H1 (cell line): ENCODE data around the gene GPR65. TPM values are rescaled to one million over a fixed set of nuclear protein-coding genes. Genes with fewer than 3 reads are reported as not detected.

Source experiments
- KDM4A ChIP-seq: IDR thresholded peaks from one replicate; pipeline ENCODE4 v1.7.1; 2012; ENCODE audit warnings: low read depth, mild to moderate bottlenecking, moderate library complexity, low read length, inconsistent platforms; ENCODE audit not compliant: severe bottlenecking
- TAF1 ChIP-seq: IDR thresholded peaks from 2 replicates; pipeline ENCODE4 v1.6.1; 2011; ENCODE audit warnings: mild to moderate bottlenecking, low read depth, low read length
- TCF12 ChIP-seq: IDR thresholded peaks from 2 replicates; pipeline ENCODE4 v1.6.1; 2011; ENCODE audit warnings: low read depth, mild to moderate bottlenecking, low read length
- polyA plus RNA-seq, 7 experiments: library from polyadenylated mRNA; depleted of rRNA in 3 of 7; stranded (reverse) in 5 of 7; unstranded in 2 of 7; fragments of >200 nt in 5 of 7; fragments of 200-250 nt in 2 of 7; gene quantifications; 1 replicate in 5 of 7; 2 replicates in 1 of 7; 4 replicates in 1 of 7; pipeline versions ENCODE4 v1.2.1 to v1.2.3, GENCODE V29; 2011 to 2013; ENCODE audit warnings: missing spikeins in 2 of 7, mixed read lengths in 2 of 7
- total RNA-seq: library from RNA; stranded (reverse); fragmentation: NEBNext Ultra II Directional; extraction: Animal tissue kit (Norgen Biotek cat#: 25700); gene quantifications from 2 replicates; pipeline ENCODE4 v1.2.1, GENCODE V29; 2021
- TF ChIP-seq, protein P1 (sequence below): fragments of 300-600 bp; sonication (generic); IDR thresholded peaks from 2 replicates; pipeline ENCODE4 v1.7.1; 2012; ENCODE audit warnings: low read length, moderate library complexity, mild to moderate bottlenecking, inconsistent platforms; ENCODE audit not compliant: insufficient replicate concordance

GPR65 gene
- total and polyA plus RNA-seq, 2 of the 8 experiments (the other 6 are each of a cell fraction or from before 2014, with no cell fraction given) = not detected

DNA sequence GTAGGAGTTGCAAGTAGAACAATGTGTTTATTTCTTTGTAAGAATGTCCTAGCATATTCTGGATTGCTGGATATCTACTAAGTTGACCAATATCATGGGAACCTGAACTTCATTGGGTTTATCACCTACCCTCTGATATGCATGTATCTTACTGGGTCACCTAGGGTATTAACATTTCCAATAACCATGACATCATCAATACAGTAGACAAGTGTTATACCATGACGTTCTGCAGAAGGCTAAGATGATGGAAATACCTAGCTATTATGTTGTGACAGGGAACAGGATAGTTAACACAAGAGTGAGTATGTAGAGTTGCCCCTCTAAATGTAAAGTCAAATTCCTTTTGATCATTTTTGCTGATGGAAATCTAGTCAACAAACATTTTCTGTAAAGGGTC is 26.0 kb downstream of the GPR65 start (continued):
- TF ChIP-seq, protein P1, sequence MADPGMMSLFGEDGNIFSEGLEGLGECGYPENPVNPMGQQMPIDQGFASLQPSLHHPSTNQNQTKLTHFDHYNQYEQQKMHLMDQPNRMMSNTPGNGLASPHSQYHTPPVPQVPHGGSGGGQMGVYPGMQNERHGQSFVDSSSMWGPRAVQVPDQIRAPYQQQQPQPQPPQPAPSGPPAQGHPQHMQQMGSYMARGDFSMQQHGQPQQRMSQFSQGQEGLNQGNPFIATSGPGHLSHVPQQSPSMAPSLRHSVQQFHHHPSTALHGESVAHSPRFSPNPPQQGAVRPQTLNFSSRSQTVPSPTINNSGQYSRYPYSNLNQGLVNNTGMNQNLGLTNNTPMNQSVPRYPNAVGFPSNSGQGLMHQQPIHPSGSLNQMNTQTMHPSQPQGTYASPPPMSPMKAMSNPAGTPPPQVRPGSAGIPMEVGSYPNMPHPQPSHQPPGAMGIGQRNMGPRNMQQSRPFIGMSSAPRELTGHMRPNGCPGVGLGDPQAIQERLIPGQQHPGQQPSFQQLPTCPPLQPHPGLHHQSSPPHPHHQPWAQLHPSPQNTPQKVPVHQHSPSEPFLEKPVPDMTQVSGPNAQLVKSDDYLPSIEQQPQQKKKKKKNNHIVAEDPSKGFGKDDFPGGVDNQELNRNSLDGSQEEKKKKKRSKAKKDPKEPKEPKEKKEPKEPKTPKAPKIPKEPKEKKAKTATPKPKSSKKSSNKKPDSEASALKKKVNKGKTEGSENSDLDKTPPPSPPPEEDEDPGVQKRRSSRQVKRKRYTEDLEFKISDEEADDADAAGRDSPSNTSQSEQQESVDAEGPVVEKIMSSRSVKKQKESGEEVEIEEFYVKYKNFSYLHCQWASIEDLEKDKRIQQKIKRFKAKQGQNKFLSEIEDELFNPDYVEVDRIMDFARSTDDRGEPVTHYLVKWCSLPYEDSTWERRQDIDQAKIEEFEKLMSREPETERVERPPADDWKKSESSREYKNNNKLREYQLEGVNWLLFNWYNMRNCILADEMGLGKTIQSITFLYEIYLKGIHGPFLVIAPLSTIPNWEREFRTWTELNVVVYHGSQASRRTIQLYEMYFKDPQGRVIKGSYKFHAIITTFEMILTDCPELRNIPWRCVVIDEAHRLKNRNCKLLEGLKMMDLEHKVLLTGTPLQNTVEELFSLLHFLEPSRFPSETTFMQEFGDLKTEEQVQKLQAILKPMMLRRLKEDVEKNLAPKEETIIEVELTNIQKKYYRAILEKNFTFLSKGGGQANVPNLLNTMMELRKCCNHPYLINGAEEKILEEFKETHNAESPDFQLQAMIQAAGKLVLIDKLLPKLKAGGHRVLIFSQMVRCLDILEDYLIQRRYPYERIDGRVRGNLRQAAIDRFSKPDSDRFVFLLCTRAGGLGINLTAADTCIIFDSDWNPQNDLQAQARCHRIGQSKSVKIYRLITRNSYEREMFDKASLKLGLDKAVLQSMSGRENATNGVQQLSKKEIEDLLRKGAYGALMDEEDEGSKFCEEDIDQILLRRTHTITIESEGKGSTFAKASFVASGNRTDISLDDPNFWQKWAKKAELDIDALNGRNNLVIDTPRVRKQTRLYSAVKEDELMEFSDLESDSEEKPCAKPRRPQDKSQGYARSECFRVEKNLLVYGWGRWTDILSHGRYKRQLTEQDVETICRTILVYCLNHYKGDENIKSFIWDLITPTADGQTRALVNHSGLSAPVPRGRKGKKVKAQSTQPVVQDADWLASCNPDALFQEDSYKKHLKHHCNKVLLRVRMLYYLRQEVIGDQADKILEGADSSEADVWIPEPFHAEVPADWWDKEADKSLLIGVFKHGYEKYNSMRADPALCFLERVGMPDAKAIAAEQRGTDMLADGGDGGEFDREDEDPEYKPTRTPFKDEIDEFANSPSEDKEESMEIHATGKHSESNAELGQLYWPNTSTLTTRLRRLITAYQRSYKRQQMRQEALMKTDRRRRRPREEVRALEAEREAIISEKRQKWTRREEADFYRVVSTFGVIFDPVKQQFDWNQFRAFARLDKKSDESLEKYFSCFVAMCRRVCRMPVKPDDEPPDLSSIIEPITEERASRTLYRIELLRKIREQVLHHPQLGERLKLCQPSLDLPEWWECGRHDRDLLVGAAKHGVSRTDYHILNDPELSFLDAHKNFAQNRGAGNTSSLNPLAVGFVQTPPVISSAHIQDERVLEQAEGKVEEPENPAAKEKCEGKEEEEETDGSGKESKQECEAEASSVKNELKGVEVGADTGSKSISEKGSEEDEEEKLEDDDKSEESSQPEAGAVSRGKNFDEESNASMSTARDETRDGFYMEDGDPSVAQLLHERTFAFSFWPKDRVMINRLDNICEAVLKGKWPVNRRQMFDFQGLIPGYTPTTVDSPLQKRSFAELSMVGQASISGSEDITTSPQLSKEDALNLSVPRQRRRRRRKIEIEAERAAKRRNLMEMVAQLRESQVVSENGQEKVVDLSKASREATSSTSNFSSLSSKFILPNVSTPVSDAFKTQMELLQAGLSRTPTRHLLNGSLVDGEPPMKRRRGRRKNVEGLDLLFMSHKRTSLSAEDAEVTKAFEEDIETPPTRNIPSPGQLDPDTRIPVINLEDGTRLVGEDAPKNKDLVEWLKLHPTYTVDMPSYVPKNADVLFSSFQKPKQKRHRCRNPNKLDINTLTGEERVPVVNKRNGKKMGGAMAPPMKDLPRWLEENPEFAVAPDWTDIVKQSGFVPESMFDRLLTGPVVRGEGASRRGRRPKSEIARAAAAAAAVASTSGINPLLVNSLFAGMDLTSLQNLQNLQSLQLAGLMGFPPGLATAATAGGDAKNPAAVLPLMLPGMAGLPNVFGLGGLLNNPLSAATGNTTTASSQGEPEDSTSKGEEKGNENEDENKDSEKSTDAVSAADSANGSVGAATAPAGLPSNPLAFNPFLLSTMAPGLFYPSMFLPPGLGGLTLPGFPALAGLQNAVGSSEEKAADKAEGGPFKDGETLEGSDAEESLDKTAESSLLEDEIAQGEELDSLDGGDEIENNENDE = no peak
- TF ChIP-seq TCF12 = no peak
- no peak for TF ChIP-seq KDM4A
- no peak for TF ChIP-seq TAF1
